ENCODE measurements around the gene OGA. TPM values are rescaled to one million over a fixed set of nuclear protein-coding genes. Genes with fewer than 3 reads are reported as not detected.

OGA gene
- polyA plus RNA-seq, 5 donors = 166 to 263 (median 238) TPM

DNA sequence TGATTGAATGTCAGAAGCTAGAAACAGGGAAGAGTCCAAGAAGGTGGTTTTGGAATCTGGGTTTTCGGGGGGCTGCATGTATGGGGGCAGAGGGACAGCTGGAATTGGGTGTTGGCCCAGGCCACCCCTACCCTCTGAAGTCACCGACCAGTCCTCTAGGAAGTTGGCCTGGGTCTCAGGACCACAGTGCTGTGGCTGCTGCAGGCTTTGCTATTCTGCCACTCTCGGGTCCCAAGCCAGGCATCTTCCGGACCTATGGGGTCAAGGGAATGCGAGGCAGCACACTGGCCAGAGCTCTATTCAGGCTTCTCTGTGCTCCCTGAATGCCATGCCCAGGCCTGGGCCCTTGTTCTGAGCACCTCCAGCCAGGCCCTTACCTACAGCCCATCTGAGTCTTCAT lies 55.5 kb downstream of the OGA start:
- DNase-seq = no peak

DNA sequence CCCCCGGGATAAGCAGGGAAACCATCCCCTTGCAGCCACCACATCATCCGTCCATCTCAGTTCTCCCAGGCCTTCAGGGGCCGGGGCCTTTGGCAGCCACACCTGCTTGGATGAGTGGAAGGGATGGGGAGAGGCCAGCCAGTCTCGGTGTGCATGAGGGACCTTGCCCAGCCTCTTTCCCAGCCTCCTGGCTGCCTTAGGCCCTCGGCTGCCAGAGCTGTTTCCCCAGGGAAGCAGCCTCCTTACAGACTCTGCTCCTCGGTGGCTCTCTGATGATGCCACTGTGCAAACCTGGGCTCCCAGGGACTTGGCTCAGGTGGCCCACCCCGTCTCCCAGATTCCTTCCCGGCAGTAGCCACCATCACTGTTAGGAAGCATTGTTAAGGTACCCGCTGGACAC lies 57.0 kb downstream of the OGA start:
- DNase-seq = no peak

DNA sequence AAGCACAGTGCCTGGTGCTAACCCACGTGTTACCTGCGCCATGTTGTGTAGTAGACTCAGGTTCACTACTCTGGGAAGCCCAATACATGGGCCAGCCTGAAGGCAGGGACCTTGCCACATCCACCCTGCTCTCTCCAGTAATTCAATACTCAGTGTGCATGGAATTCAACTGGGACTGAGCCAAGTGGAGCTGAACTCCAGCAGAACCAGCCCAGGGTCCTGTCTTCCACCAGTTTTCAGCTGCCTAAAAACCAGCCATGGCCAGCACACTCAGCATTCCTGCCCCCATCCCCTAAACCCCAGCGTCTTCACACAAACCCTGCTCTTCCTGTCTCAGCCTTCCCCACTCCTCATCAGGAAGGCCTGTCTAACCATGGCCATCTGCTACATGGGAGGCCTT lies 57.7 kb downstream of the OGA start:
- DNase-seq = no peak

DNA sequence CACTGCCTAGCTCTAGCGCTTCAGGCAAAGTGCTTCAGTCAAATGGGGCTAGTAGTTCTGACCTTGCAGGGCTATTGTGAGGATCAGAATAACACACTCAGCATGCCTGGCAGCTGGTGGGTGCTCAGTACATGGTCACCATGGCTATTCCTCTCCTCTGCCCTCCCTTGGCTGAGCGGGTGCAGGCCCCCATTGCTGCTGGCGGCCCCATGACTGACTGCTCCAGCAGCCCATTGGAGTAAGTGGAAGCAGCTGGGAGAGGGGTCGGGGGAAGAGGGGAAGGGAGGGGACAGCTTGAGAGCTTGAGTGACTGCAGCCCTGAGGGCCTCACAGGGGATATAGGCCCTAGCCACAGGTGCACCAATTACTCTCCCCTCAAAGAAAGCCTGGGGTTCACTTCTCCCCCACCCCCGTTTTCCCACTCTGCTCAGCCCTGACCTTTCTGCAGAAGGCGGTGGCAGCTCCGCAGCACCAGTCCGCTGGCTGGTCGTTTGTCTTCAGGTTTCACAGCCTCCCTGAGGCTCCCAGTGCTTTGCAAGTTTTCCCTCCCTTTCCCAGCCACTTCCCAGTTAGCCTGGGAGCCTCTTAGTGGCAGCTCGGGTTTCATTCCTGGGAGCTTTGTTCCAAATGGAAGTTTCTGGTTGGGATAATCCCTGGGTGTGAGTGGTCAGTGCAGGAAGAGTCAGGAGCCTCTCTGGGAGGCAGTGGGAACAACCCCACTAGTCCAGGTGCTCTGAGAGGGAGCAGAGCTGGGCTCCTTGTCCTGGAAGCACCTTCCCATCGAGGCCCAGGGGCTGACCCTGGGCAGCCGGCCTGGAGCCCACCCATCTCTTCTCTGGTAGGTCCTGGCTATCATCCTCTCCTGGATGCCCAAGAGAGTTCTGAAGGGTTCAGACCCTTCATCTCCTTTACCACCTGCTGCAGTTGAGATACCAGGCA lies 58.7 kb downstream of the OGA start:
- DNase-seq = no peak

DNA sequence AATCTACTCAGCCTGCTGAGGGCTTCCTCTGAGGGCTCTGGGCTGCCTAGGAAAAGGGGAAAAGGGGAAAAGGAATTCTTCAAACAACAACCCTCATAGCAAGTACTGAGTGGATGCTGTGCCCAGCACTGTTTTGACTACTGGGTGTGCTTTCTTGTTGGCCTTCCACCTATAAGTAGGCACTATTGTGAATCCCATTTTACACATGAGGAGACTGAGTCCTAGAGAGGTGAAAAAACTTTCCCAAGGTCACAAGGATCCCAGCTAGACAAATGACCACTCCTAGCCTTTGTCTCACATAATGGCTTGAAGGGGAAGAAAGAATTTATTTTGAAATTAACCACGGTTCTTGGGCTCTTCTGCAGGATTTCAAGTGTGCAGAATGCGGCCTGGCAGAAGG lies 59.4 kb downstream of the OGA start:
- DNase-seq = no peak

DNA sequence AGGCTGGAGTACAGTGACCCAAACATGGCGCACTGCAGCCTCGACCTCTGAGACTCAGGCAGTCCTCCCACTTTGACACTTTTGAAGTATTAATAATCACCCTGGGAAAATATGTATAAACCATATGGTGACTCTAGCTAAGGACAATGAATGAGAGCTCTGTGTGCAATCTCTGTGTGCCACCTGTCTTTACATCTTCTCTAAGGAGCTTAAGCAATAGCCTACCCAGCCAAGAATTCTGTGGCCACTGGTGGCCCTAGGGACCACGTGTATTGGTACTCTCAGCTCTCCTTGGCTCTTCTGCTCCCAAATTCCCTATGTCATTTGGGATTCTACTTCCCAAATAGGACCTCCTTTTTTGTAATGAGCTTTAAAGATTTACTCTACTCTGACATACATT lies 66.0 kb downstream of the OGA start:
- no peak for DNase-seq

DNA sequence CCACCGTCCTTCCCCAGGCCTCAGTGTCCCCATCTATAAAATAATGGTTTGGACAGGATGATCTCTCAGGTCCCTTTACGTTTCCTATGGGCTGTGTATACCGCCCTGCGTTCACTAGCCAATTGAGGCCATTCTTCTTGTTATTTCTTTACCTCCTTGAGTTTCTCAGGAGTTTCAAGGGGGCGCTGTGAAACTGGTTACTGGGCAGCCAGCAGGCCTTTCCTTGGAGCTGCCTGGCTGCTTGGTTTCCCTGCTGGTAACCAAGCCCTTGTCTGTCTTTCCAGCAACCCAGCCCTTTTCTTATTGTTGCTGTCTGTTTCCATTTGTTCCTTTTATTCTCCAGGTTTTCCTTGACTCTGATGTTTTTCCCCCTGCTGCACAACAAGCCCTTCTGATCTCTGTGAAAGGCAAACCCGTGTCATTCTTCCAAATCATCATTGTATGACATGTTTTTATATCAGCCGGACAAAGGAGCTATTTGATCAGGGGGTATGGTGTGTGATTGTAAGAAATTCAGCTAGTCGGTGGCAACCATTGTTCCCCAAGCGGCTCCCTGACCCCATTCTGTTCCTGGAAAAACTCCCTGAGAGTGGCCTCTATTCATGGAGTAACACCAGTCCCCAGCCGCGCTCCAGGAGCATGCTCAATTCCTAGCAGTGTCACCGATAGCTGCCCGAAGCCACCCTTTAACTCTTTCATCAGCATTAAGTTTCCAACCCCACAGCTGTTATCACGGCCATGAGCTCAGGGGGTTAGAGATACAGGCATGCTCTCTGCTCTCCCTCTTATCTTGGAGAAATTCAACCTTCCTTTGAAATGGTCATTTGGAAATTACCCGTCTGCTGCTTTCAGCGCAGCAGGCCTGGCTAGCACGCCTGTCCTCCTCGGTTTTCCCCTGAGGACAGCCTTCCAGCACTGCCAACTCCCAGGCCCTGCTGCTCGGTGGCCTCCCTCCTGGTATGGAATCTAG lies 68.9 kb downstream of the OGA start:
- no peak for DNase-seq

DNA sequence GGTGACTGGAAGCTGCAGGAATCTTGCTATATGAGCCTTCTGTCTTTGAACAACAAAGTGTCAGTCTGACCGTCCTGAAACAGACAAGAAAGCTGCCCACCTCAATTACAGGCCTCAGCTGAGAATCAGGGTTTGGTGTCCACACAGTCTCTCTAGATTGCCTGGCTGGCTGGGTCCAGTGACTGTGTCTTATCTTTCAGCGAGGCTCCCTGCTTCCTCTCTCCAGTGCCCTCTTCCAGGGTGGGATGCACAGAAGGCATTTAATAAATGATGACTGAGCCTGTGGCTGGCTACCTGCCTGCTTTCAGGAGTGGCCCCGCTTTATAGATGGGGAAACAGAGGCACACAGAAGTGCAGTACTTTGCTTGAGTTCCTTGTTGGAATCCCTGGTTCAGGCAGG lies 69.7 kb downstream of the OGA start:
- DNase-seq = no peak

DNA sequence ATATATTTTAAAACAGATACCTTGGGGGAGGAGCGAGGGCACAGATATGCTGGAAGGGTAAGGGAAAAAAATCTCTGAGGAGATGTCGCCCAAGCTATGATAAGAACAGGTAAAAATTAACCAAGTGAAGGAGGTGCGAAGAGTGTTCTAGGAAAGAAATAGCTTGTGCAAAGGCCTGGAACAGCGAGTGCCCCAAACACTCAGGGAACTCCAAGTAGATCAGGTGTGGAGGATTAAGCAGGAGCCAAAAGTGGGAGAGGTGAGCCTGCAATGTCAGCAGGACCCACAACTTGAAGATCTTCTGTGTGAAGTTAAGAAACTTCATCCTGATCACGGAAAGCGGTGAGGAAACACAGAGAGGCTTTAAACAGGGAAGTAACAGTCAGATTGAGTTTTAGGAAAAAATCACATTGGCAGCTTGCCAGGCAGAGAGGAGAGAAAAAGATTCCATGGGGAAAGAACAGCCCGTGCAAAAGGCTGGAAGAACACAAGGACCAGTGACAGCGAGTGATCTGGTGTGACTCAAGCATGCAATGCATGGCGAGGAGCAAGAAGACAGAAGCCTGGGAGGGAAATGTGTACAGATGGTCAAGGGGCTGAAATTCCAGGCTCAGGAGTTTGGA lies 73.1 kb downstream of the OGA start:
- no peak for DNase-seq

DNA sequence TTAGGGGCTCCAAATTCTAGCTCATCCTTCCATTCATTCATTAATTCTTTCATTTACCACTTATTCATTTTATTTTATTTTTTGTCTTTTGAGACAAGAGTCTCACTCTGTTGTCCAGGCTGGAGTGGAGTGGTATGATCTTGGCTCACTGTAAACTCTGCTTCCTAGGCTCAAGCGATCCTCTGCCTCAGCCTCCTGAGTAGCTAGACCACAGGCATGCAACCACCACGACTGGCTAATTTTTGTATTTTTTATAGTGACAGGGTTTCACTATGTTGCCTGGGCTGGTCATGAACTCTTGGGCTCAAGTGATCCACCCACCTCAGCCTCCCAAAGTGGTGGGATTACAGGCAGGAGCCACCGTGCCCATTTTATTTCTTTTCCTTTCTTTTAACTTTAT lies 74.0 kb downstream of the OGA start:
- DNase-seq = no peak

DNA sequence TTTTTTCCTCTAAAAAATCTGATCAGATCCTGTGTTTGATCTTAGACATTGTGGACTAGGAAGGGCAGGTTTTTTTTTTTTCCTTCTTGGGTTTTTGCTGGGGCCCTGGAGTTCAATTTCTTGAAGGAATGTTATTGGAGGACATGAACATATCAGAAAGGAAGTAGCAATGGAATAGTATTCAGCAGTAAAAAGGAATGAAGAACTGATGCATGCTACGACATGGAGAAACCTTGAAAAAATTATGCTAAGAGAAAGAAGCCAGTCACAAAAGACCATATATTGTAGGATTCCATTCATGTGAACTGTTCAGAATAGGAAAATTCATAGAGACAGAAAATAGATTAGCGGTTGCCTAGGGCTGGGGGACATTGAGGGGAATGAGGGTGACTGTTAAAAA lies 76.3 kb downstream of the OGA start:
- no peak for DNase-seq

DNA sequence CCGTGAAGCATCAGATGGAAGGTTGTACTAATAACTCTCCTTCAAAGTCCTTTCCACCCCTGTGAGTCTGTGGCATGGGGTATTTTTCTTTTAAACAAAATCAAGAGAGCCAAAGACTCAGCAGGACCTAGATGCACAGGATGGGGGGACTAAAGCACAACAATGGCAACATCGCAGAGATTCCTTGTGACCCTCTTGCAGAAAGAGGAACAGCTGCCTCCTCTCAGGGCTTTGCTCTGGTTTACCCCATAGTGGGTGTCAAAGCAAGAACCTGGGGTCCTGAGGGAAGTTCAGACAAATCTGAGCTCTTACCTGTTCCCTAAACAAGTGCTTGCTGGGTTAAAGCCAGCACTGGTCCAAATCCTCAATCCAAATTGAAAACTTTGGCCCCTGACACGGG lies 81.6 kb downstream of the OGA start:
- no peak for DNase-seq

Other genes starting within 250 kb of the OGA start
- gene POLL, start 230.2 kb downstream of the OGA start, polyA plus RNA-seq (ENCODE audit: insufficient read depth in 1 of 5, insufficient read length in 5 of 5, low replicate concordance in 1 of 5) = 10 to 100 TPM; 31.4 to 37.4 (median 34.8) TPM
- gene DPCD, start 230.1 kb downstream of the OGA start, polyA plus RNA-seq (ENCODE audit: insufficient read depth in 1 of 5, insufficient read length in 5 of 5, low replicate concordance in 1 of 5) = 10 to 100 TPM; 32.1 to 35.2 (median 34.0) TPM
- gene FBXW4, start 123.3 kb downstream of the OGA start, polyA plus RNA-seq (ENCODE audit: insufficient read depth in 1 of 5, insufficient read length in 5 of 5, low replicate concordance in 1 of 5) = 10 to 100 TPM; 44.6 to 51.8 (median 50.0) TPM
- gene FGF8, start 42.3 kb downstream of the OGA start, polyA plus RNA-seq (ENCODE audit: insufficient read depth in 1 of 5, insufficient read length in 5 of 5, low replicate concordance in 1 of 5) = under 1 TPM in 1 of 5 donors, not detected in 4; 0.19 TPM
- gene NPM3, start 35.0 kb downstream of the OGA start, polyA plus RNA-seq (ENCODE audit: insufficient read depth in 1 of 5, insufficient read length in 5 of 5, low replicate concordance in 1 of 5) = 10 to 100 TPM; 49.0 to 68.1 (median 51.0) TPM
- gene KCNIP2, start 25.4 kb upstream of the OGA start, polyA plus RNA-seq (ENCODE audit: insufficient read depth in 1 of 5, insufficient read length in 5 of 5, low replicate concordance in 1 of 5) = 1 to 10 TPM; 5.9 to 8.4 (median 7.5) TPM
- 10 to 100 TPM; 20.3 to 23.8 (median 21.8) TPM for gene ARMH3, start 237.7 kb upstream of the OGA start, polyA plus RNA-seq (ENCODE audit: insufficient read depth in 1 of 5, insufficient read length in 5 of 5, low replicate concordance in 1 of 5)
- 10 to 100 TPM in 2 of 5 donors, 1 to 10 TPM in 3; 7.8 to 14.0 (median 9.7) TPM for gene HPS6, start 246.9 kb upstream of the OGA start, polyA plus RNA-seq (ENCODE audit: insufficient read depth in 1 of 5, insufficient read length in 5 of 5, low replicate concordance in 1 of 5)